GM12801 (cell line): Measurements from ENCODE around the gene RBM44.

Experiments
- TF ChIP-seq, protein P1 (sequence below): IDR thresholded peaks from one replicate; pipeline ENCODE4 v1.5.1; 2011; ENCODE audit warnings: control low read depth; ENCODE audit not compliant: insufficient read length; ENCODE audit errors: extremely low read depth

The RBM44 gene

DNA sequence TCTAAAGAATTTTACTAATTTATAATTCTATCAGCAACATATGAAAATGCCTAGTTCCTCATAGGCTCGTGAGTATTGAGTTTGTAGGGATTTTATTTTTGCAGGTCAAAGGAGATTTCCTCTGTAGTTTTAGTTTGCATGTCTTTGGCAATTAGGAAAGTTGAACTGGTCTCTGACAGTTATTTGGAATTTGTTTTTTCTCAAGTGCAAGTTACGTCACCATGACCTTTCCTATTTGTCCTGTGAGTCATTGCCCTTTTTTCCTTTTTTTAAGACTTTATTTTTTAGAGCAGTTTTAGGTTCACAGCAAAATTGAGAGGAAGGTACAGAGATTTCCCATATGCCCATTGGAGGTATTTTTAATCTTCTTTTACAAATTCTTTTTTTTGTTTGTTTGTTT lies 89.8 kb downstream of the RBM44 start:
- TF ChIP-seq, protein P1, sequence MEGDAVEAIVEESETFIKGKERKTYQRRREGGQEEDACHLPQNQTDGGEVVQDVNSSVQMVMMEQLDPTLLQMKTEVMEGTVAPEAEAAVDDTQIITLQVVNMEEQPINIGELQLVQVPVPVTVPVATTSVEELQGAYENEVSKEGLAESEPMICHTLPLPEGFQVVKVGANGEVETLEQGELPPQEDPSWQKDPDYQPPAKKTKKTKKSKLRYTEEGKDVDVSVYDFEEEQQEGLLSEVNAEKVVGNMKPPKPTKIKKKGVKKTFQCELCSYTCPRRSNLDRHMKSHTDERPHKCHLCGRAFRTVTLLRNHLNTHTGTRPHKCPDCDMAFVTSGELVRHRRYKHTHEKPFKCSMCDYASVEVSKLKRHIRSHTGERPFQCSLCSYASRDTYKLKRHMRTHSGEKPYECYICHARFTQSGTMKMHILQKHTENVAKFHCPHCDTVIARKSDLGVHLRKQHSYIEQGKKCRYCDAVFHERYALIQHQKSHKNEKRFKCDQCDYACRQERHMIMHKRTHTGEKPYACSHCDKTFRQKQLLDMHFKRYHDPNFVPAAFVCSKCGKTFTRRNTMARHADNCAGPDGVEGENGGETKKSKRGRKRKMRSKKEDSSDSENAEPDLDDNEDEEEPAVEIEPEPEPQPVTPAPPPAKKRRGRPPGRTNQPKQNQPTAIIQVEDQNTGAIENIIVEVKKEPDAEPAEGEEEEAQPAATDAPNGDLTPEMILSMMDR, result no peak

DNA sequence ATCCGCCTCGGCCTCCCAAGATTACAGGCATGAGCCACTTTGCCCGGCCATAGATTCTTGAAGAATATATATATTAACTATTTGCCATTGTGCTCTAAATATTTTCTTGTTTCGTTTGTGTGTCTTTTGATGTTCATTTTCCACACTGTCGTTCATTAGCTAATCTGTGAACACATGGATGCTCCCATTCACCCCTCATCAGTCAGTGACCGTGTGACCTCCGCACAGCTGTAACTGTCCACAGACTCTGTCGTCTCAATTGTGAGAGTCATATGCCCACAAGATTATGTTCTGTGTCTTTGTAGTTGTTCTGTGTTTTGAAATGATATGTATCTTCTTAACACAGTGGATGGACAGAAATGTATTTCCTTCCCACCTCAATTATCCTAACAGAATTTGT lies 90.4 kb downstream of the RBM44 start:
- TF ChIP-seq, protein P1, result no peak

DNA sequence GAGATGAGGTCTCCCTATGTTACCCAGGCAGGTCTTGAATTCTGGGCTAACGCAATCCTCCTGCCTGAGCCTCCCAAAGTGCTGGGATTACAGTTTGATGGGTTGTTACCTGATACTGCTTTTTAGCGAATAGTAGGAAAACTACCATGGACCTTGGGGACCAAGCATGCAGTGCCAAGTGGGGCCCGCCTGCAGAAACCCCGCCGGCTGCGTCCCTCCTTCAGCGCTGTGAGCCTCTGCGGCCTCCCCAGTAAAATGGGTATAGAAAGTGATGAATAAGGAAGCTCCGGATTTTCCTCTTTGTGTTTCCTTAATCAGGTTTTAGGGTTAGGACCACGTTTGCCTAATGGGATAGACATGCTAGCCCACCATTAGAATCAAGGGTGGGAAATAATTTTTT lies 91.2 kb downstream of the RBM44 start:
- TF ChIP-seq, protein P1, result no peak
